ENCODE results near the gene NFE2L1. TPM values are rescaled to one million over a fixed set of nuclear protein-coding genes. Genes with fewer than 3 reads are reported as not detected.

Gene NFE2L1
- total RNA-seq, 2 donors from 2014 or later, result 87.8 to 244 TPM

GRCh38 chr17:48106802-48107136 is 58.6 kb downstream of the NFE2L1 start:
- intact Hi-C loops (cut with DNase I), result no loop called here
- no peaks in the 10 kb centered on the region for H3K9me3 ChIP-seq
- H3K27ac ChIP-seq, result peak overlapping the region; percentile 91 to 94
- H3K4me1 ChIP-seq (replicated peaks), result no peaks in the 10 kb centered on the region
- no peaks in the 10 kb centered on the region for H3K36me3 ChIP-seq
- H3K27me3 ChIP-seq (replicated peaks; ENCODE audit: insufficient read depth), result no peaks in the 10 kb centered on the region
- no peak for DNase-seq (ENCODE audit: low spot score)
- peak overlapping the region; percentile 65 to 74 for H3K4me3 ChIP-seq
- WGBS, result 49% methylated on average over 13 of the region's 13 CpGs
- no peak for TF ChIP-seq POLR2AphosphoS5 (IDR thresholded peaks at IDR 0.05)
- no peak for TF ChIP-seq POLR2A (IDR thresholded peaks at IDR 0.05)
- no peak for TF ChIP-seq CTCF (IDR thresholded peaks at IDR 0.05)

- Histone ChIP-seq H3K4me1 (replicated peaks) (no peaks in the 10 kb centered on the region), H3K4me3 (peak within 1 kb of the TSS; percentile 65 to 74), H3K36me3 (no peaks in the 10 kb centered on the region), H3K27me3 (replicated peaks; ENCODE audit: insufficient read depth) (no peaks in the 10 kb centered on the region), H3K27ac (peak within 1 kb of the TSS; percentile 91 to 94), H3K9me3 (no peaks in the 10 kb centered on the region)
- WGBS, result under 1% methylated on average over 58 of the region's 64 CpGs
- peak; percentile 89 for DNase-seq (ENCODE audit: low spot score)
- intact Hi-C loops (cut with DNase I), result no loop called here
- TF ChIP-seq POLR2A (IDR thresholded peaks at IDR 0.05), result peak; percentile 70
- peak; percentile 91 for TF ChIP-seq POLR2AphosphoS5 (IDR thresholded peaks at IDR 0.05)
- peak in 2 of 4 experiments; percentile 27 to 29 for TF ChIP-seq CTCF (IDR thresholded peaks at IDR 0.05)
These were observed 59.2 kb downstream of the NFE2L1 start, which contains the start of gene SNX11 for GRCh38 chr17:48107137-48108055. SNX11 (plus strand) TSS chr17:48107766; CDS start chr17:48112044, 4,278 bp downstream.

- H3K36me3 ChIP-seq, result no peaks in the 10 kb centered on the region
- no peak overlapping the region for H3K27ac ChIP-seq
- 79% methylated on average over 9 of the region's 9 CpGs for WGBS
- H3K4me3 ChIP-seq, result no peak overlapping the region
- no peaks in the 10 kb centered on the region for H3K4me1 ChIP-seq (replicated peaks)
- no peak for DNase-seq (ENCODE audit: low spot score)
- no peaks in the 10 kb centered on the region for H3K9me3 ChIP-seq
- intact Hi-C loops (cut with DNase I), result no loop called here
- TF ChIP-seq POLR2A (IDR thresholded peaks at IDR 0.05), result no peak
- TF ChIP-seq POLR2AphosphoS5 (IDR thresholded peaks at IDR 0.05), result no peak
- TF ChIP-seq CTCF (IDR thresholded peaks at IDR 0.05), result no peak
- H3K27me3 ChIP-seq (replicated peaks; ENCODE audit: insufficient read depth), result no peaks in the 10 kb centered on the region
These were observed 62.6 kb downstream of the NFE2L1 start for GRCh38 chr17:48110761-48111160.

MicroRNA genes within 50 kb of the gene (microRNA counts, 767-probe panel; counts per million panel counts)
- microRNA hsa-miR-152, result 431 to 1,631 counts per million in 2 donors

Small RNAs within 50 kb of the gene (microRNA-seq; reads per million reads assigned to microRNA genes)
- gene MIR152, result 585 reads per million, percentile 86 among the genes with 10 or more reads in this experiment

Small RNAs within 50 kb of the gene (small RNA-seq; reads per million reads assigned to genes)
- gene AC004477.2 (0 reads per million in 2 donors), gene MIR152 (102 to 159 reads per million in 2 donors), gene RNU6-1201P (0 to 0.10 reads per million in 2 donors)

Other genes starting within 250 kb of the NFE2L1 start
- 10 to 100 TPM; 15.0 to 19.2 TPM for gene OSBPL7, start 226.6 kb upstream of the NFE2L1 start, total RNA-seq
- 10 to 100 TPM; 46.6 to 47.0 TPM for gene MRPL10, start 216.8 kb upstream of the NFE2L1 start, total RNA-seq
- 1 to 10 TPM; 1.1 to 4.9 TPM for gene LRRC46, start 216.7 kb upstream of the NFE2L1 start, total RNA-seq
- 10 to 100 TPM; 32.6 to 44.4 TPM for gene SCRN2, start 207.1 kb upstream of the NFE2L1 start, total RNA-seq
- gene SP6, start 197.2 kb upstream of the NFE2L1 start, total RNA-seq, result 1 to 10 TPM; 1.4 to 3.1 TPM
- 10 to 100 TPM; 15.2 to 15.8 TPM for gene SP2, start 152.1 kb upstream of the NFE2L1 start, total RNA-seq
- 10 to 100 TPM; 37.3 to 55.2 TPM for gene PNPO, start 106.8 kb upstream of the NFE2L1 start, total RNA-seq
- 10 to 100 TPM; 19.9 to 59.7 TPM for gene PRR15L, start 90.5 kb upstream of the NFE2L1 start, total RNA-seq
- 100 to 1,000 TPM; 185 to 193 TPM for gene CDK5RAP3, start 77.2 kb upstream of the NFE2L1 start, total RNA-seq
- gene COPZ2, start 10.6 kb upstream of the NFE2L1 start, total RNA-seq, result 10 to 100 TPM; 18.1 to 18.5 TPM
- 10 to 100 TPM; 35.0 to 43.7 TPM for gene CBX1, start 53.1 kb downstream of the NFE2L1 start, total RNA-seq
- 10 to 100 TPM; 15.2 to 16.0 TPM for gene SNX11, start 59.4 kb downstream of the NFE2L1 start, total RNA-seq

Measured in prostate gland (tissue), 2 donors.